Fibroblast of lung (primary cell): ENCODE results near the gene PSMG3. TPM values are rescaled to one million over a fixed set of nuclear protein-coding genes. Genes with fewer than 3 reads are reported as not detected.

Experiments
- DNase-seq, 2 donors: peaks; one replicate each; pipeline versions ENCODE4 v3.0.0 to v3.0.0-alpha.2; 2010; ENCODE audit warnings: low read depth in 2 of 2
- H2AFZ ChIP-seq: 2 replicates; pipeline ENCODE4 v1.5.1; 2012; ENCODE audit warnings: low read length, control low read depth, inconsistent platforms
- H3K27ac ChIP-seq: 2 replicates; pipeline ENCODE4 v1.5.1; 2011; ENCODE audit warnings: low read length, control low read depth; ENCODE audit not compliant: insufficient read depth
- H3K27me3 ChIP-seq: 2 replicates; pipeline ENCODE4 v1.5.1; 2011; ENCODE audit warnings: mild to moderate bottlenecking, low read length; ENCODE audit not compliant: control insufficient read depth, insufficient read depth
- H3K36me3 ChIP-seq: 2 replicates; pipeline ENCODE4 v1.5.1; 2011; ENCODE audit warnings: low read length; ENCODE audit not compliant: control insufficient read depth, insufficient read depth
- H3K4me1 ChIP-seq: 2 replicates; pipeline ENCODE4 v1.5.1; 2011; ENCODE audit warnings: low read length; ENCODE audit not compliant: control insufficient read depth, insufficient read depth; ENCODE audit errors: extremely low read depth
- H3K4me2 ChIP-seq: 2 replicates; pipeline ENCODE4 v1.5.1; 2011; ENCODE audit warnings: low read length, control low read depth; ENCODE audit not compliant: insufficient read depth; ENCODE audit errors: extremely low read depth
- H3K4me3 ChIP-seq, 4 experiments: fragments of 200-600 bp in 1 of 4; sonication (generic) in 1 of 4; replicated peaks in 1 of 4; 2 replicates each; pipeline ENCODE4 v1.5.1; 2011 to 2016; ENCODE audit warnings: low read length in 4 of 4, low read depth in 3 of 4, mild to moderate bottlenecking in 3 of 4, control low read depth in 2 of 4, inconsistent platforms in 1 of 4, mixed read lengths in 1 of 4; ENCODE audit not compliant: insufficient read depth in 1 of 4; ENCODE audit errors: control extremely low read depth in 1 of 4
- H3K79me2 ChIP-seq: 2 replicates; pipeline ENCODE4 v1.5.1; 2012; ENCODE audit warnings: mild to moderate bottlenecking, low read length, inconsistent platforms; ENCODE audit not compliant: control insufficient read depth, insufficient read depth
- H3K9ac ChIP-seq: 2 replicates; pipeline ENCODE4 v1.5.1; 2011; ENCODE audit warnings: mild to moderate bottlenecking, low read length, control low read depth; ENCODE audit not compliant: insufficient read depth
- H3K9me3 ChIP-seq: 2 replicates; pipeline ENCODE4 v1.5.1; 2012; ENCODE audit warnings: low read depth, low read length; ENCODE audit not compliant: control insufficient read depth, insufficient read depth
- H4K20me1 ChIP-seq: 2 replicates; pipeline ENCODE4 v1.5.1; 2011; ENCODE audit warnings: low read length; ENCODE audit not compliant: control insufficient read depth, insufficient read depth; ENCODE audit errors: extremely low read depth
- EZH2 ChIP-seq: IDR thresholded peaks from 2 replicates; pipeline ENCODE4 v1.5.1; 2012; ENCODE audit warnings: low read length, control low read depth, mild to moderate bottlenecking; ENCODE audit errors: missing control alignments
- polyA plus RNA-seq, 2 donors: library from polyadenylated mRNA; depleted of rRNA in 1 of 2; stranded (reverse) in 1 of 2; unstranded in 1 of 2; fragments of >200 nt; gene quantifications; 2 replicates each; pipeline ENCODE4 v1.2.1, GENCODE V29; 2011 to 2012; ENCODE audit warnings: missing spikeins in 1 of 2
- total RNA-seq: library from RNA; depleted of rRNA; stranded (reverse); fragments of >200 nt; gene quantifications from 2 replicates; pipeline ENCODE4 v1.2.1, GENCODE V29; 2014
- TF ChIP-seq, protein P1 (sequence below), 2 donors: IDR thresholded peaks in 1 of 2; conservative IDR thresholded peaks in 1 of 2; 1 replicate in 1 of 2; 2 replicates in 1 of 2; pipeline ENCODE4 v1.5.1; 2011 to 2012; ENCODE audit warnings: low read length in 2 of 2, control low read depth in 1 of 2, inconsistent platforms in 1 of 2, low read depth in 1 of 2, mild to moderate bottlenecking in 1 of 2

The PSMG3 gene
- total and polyA plus RNA-seq, 2 donors (not counting 1 experiment from before 2014, with no cell fraction given), result 19.3 to 24.6 TPM

- Histone ChIP-seq H3K4me3 (peak overlapping the region; percentile 25 to 60 (median 44)), H3K27ac (peak overlapping the region; percentile 100), H3K36me3 (peaks cover 29% of the 10 kb centered on the region), H3K4me1 (peaks cover 40% of the 10 kb centered on the region), H3K4me2 (peak overlapping the region; percentile 90), H2AFZ (no peak overlapping the region), H3K79me2 (peaks cover 56% of the 10 kb centered on the region), H3K27me3 (no peaks in the 10 kb centered on the region), H4K20me1 (no peaks in the 10 kb centered on the region), H3K9me3 (no peaks in the 10 kb centered on the region), H3K9ac (peak overlapping the region; percentile 99)
- no peak for TF ChIP-seq EZH2
- TF ChIP-seq, protein P1, sequence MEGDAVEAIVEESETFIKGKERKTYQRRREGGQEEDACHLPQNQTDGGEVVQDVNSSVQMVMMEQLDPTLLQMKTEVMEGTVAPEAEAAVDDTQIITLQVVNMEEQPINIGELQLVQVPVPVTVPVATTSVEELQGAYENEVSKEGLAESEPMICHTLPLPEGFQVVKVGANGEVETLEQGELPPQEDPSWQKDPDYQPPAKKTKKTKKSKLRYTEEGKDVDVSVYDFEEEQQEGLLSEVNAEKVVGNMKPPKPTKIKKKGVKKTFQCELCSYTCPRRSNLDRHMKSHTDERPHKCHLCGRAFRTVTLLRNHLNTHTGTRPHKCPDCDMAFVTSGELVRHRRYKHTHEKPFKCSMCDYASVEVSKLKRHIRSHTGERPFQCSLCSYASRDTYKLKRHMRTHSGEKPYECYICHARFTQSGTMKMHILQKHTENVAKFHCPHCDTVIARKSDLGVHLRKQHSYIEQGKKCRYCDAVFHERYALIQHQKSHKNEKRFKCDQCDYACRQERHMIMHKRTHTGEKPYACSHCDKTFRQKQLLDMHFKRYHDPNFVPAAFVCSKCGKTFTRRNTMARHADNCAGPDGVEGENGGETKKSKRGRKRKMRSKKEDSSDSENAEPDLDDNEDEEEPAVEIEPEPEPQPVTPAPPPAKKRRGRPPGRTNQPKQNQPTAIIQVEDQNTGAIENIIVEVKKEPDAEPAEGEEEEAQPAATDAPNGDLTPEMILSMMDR (conservative IDR thresholded peaks at IDR 0.05 in 1 of 2, IDR thresholded peaks at IDR 0.05 in 1 of 2; ENCODE audit: low read depth in 1 of 2, low read length in 2 of 2), result no peak
- peak; percentile 99 for DNase-seq
These were observed 32.9 kb downstream of the PSMG3 start for GRCh38 chr7:1536743-1537534.

DNA sequence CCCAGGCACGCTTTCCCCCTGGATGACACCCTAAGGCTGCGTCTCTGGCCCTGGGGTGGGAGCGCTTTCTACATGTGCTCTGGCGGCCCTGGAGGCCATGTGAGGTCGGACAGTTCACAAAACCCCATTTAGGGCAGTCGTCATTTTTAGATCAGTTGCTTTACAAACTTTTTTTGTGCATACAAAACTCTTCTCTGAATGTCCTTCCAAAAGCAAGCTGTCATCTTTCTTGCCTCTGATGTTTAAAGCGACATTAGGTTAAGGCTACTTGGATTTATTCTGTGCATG, 33.4 kb downstream of the PSMG3 start:
- peaks cover 26% of the 10 kb centered on the region for H3K36me3 ChIP-seq

GRCh38 chr7:1535701-1536454, 34.0 kb downstream of the PSMG3 start:
- peaks cover 26% of the 10 kb centered on the region for H3K36me3 ChIP-seq
- H3K27me3 ChIP-seq, result no peaks in the 10 kb centered on the region
- peaks cover 41% of the 10 kb centered on the region for H3K4me1 ChIP-seq
- TF ChIP-seq, protein P1 (conservative IDR thresholded peaks at IDR 0.05 in 1 of 2, IDR thresholded peaks at IDR 0.05 in 1 of 2; ENCODE audit: low read depth in 1 of 2, low read length in 2 of 2), result no peak
- no peak for TF ChIP-seq EZH2
- H3K79me2 ChIP-seq, result peaks cover 63% of the 10 kb centered on the region
- H4K20me1 ChIP-seq, result no peaks in the 10 kb centered on the region
- H3K9me3 ChIP-seq, result no peaks in the 10 kb centered on the region
- DNase-seq, result no peak
- H3K9ac ChIP-seq, result peak overlapping the region; percentile 99
- H2AFZ ChIP-seq, result no peak overlapping the region
- peak overlapping the region; percentile 100 for H3K27ac ChIP-seq
- H3K4me3 ChIP-seq, result no peak overlapping the region
- H3K4me2 ChIP-seq, result no peak overlapping the region

More for the DNA sequence above, 33.4 kb downstream of the PSMG3 start:
- Histone ChIP-seq H3K27ac (peak overlapping the region; percentile 100), H3K9ac (peak overlapping the region; percentile 99), H3K4me1 (peaks cover 41% of the 10 kb centered on the region), H3K79me2 (peaks cover 61% of the 10 kb centered on the region), H3K4me3 (peak overlapping the region in 1 of 4 experiments; percentile 60), H3K4me2 (peak overlapping the region; percentile 75), H4K20me1 (no peaks in the 10 kb centered on the region), H3K9me3 (no peaks in the 10 kb centered on the region), H3K27me3 (no peaks in the 10 kb centered on the region), H2AFZ (no peak overlapping the region)
- TF ChIP-seq EZH2, result no peak
- TF ChIP-seq, protein P1 (conservative IDR thresholded peaks at IDR 0.05 in 1 of 2, IDR thresholded peaks at IDR 0.05 in 1 of 2; ENCODE audit: low read depth in 1 of 2, low read length in 2 of 2), result no peak
- DNase-seq, result no peak
